Muscle of leg (tissue), 11 donors: Measurements from ENCODE around the gene SYTL4. TPM values are rescaled to one million over a fixed set of nuclear protein-coding genes. Genes with fewer than 3 reads are reported as not detected.
"Not testable (repeated sequence)": the region's sequence is repeated elsewhere in the genome, so short reads cannot be mapped to it uniquely, and the experiment has no call there.

ENCODE experiments used
- DNase-seq: peaks from one replicate; pipeline ENCODE4 v3.0.0; 2013
- H3K27ac ChIP-seq: one replicate; pipeline ENCODE4 v1.5.1; 2013; ENCODE audit warnings: mild to moderate bottlenecking, low read length, control low read depth
- H3K27me3 ChIP-seq: one replicate; pipeline ENCODE4 v1.6.1; 2013; ENCODE audit warnings: low read length; ENCODE audit not compliant: control insufficient read depth, insufficient read depth
- H3K36me3 ChIP-seq: one replicate; pipeline ENCODE4 v1.6.1; 2013; ENCODE audit warnings: low read length; ENCODE audit not compliant: control insufficient read depth, insufficient read depth
- H3K4me1 ChIP-seq: one replicate; pipeline ENCODE4 v1.6.1; 2013; ENCODE audit warnings: low read length; ENCODE audit not compliant: control insufficient read depth, insufficient read depth
- H3K4me3 ChIP-seq: one replicate; pipeline ENCODE4 v1.5.1; 2013; ENCODE audit warnings: low read length, control low read depth
- H3K9me3 ChIP-seq: replicated peaks from 2 replicates; pipeline ENCODE4 v1.6.1; 2013; ENCODE audit warnings: low read depth, low read length; ENCODE audit not compliant: control insufficient read depth
- WGBS: methylation state at CpG from one replicate; pipeline ENCODE4 v1.1.5; 2013; ENCODE audit warnings: missing lambda C conversion rate; ENCODE audit not compliant: insufficient coverage; 5-methylcytosine and 5-hydroxymethylcytosine counted together
- polyA plus RNA-seq, 8 donors: library from polyadenylated mRNA; unstranded; fragments of 120-200 nt; gene quantifications; one replicate each; pipeline versions ENCODE4 v1.2.1 to v1.2.3, GENCODE V29; 2013; ENCODE audit warnings: inconsistent platforms in 1 of 8, low replicate concordance in 1 of 8; ENCODE audit not compliant: insufficient read length in 8 of 8, insufficient read depth in 1 of 8
- total RNA-seq: library from RNA; stranded (reverse); fragments of 120-200 nt; gene quantifications from one replicate; pipeline ENCODE4 v1.2.4, GENCODE V29; 2013

Gene SYTL4
- total and polyA plus RNA-seq, 9 donors: 3.0 to 10.0 (median 7.2) TPM

DNA sequence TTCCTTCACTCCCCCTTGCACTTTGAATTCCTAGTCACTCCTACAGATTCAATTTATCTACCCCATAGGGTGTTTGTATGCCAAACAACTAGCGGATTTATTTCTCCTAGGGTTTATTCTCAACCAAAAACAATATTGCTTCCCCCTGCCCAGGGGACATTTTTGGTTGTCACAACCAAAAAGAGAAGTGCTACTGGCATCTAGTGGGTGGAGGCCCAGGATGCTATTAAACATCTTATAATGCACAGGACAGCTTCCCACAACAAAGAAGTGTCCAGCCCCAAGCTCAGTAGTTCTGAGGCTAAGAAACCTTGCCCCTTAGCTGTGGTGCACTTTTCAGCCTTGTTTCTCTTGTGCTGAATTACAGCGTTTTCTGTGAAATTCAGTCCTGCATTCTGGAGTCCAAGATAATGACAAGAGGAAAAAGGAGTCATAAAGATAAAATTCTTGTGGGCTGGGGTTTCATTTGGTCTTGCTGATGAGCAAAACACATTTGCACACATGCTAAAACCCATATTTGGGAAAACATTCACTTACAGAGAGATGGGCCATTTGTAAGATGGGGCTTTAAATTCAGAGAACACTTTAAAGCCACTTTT lies 11.2 kb upstream of the SYTL4 start:
- Histone ChIP-seq H3K27ac (no peak overlapping the region), H3K27me3 (peaks cover 7% of the 10 kb centered on the region), H3K4me1 (no peaks in the 10 kb centered on the region), H3K36me3 (no peaks in the 10 kb centered on the region), H3K9me3 (no peaks in the 10 kb centered on the region), H3K4me3 (no peak overlapping the region)
- DNase-seq: no peak
- WGBS: no CpG with 5 or more reads among the region's 2 CpGs

DNA sequence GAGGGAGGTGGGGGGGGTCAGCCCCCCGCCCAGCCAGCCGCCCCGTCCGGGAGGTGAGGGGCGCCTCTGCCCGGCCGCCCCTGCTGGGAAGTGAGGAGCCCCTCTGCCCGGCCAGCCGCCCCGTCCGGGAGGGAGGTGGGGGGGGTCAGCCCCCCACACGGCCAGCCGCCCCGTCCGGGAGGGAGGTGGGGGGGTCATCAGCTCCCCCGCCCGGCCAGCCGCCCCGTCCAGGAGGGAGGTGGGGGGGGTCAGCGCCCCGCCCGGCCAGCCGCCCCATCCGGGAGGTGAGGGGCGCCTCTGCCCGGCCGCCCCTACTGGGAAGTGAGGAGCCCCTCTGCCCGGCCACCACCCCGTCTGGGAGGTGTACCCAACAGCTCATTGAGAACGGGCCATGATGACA lies 7.9 kb downstream of the SYTL4 start:
- 100% methylated on average over 3 of the region's 30 CpGs for WGBS

DNA sequence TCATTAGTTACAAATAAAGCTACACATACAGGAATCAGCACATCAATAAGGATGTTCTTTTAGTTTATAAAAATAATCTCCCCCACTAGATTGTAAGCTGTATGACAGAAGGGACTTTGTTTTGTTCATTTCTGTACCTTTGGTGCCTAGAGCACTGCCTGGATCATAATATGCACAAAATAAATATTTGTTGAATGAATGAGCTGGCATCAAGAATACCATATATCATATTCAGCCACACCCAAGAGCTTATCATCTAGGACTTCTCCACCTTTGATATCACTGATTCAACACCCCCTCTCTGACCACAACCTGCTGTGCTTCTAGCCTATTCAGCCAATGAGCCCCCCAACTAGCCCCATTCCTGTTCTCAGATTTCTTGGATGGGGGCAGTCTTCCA lies 10.6 kb downstream of the SYTL4 start:
- H3K36me3 ChIP-seq: no peaks in the 10 kb centered on the region
- H3K4me1 ChIP-seq: no peaks in the 10 kb centered on the region
- no peaks in the 10 kb centered on the region for H3K9me3 ChIP-seq
- H3K27me3 ChIP-seq: peaks cover 6% of the 10 kb centered on the region
- DNase-seq: no peak
- no peak overlapping the region for H3K27ac ChIP-seq
- no peak overlapping the region for H3K4me3 ChIP-seq

More for the DNA sequence above, 7.9 kb downstream of the SYTL4 start:
- not testable (repeated sequence) for H3K27ac ChIP-seq, H3K9me3 ChIP-seq, H3K36me3 ChIP-seq, H3K27me3 ChIP-seq, DNase-seq, H3K4me1 ChIP-seq, H3K4me3 ChIP-seq

DNA sequence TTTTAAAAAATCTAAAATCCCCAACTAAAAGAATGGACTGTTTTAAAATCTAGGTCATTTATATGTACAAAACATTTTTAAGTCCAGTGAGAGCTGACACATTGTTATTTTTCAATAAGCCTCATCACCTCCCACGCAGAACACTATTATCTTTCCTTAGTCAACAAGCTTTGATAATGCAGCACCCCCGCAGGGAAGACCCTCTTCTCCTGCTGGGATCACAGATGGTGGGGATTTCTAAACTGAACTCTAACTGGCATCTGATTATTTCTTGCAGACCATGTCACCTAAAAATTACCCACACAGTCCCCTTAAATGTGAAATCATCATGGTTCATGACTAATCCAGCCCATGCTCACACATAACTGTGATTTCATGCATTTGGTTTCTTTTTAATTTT lies 11.6 kb downstream of the SYTL4 start:
- Histone ChIP-seq H3K36me3 (no peaks in the 10 kb centered on the region), H3K4me1 (no peaks in the 10 kb centered on the region), H3K9me3 (no peaks in the 10 kb centered on the region), H3K27me3 (peaks cover 8% of the 10 kb centered on the region), H3K4me3 (no peak overlapping the region), H3K27ac (no peak overlapping the region)
- peak; percentile 2 for DNase-seq
- no CpG with 5 or more reads among the region's 2 CpGs for WGBS

DNA sequence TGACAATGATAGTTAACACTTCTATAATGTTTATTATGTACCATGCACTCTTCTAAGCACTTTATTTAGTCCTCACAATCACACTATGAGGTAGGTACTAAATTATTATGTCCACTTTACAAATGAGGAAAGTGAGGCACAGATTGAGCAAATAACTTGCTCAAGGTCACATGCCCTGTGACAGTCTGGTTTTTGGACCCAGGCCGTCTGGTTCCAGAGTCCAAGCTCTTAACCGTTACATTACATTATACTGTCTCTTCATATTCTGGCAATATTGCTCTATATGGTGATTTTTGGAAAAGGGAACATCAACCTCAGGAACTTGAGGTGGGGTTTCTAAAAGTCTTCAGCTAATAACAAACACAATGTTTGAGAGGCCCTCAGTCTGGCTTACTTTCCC lies 12.8 kb downstream of the SYTL4 start:
- Histone ChIP-seq H3K27ac (no peak overlapping the region), H3K27me3 (peaks cover 10% of the 10 kb centered on the region), H3K4me3 (no peak overlapping the region), H3K36me3 (no peaks in the 10 kb centered on the region), H3K9me3 (no peaks in the 10 kb centered on the region), H3K4me1 (no peaks in the 10 kb centered on the region)
- DNase-seq: no peak
- WGBS: no CpG with 5 or more reads among the region's 2 CpGs

DNA sequence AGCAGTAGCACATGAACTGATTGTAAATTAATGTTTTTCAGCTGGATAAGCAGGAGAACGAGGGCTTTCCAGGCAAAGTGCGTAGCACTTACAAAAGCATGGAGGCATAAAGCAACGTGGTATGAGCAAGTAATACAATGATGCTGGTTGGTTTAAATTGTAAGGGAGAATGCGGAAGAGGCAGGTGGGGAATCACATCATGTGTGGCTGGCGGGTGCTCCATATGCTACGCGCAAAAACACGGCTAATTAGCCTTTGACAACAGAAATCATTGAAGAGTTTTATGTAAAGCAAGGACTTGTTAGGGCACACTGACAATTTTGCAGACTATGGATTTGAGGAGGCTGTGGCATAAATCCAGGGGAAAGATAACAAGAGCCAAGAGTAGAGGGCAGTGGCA lies 14.6 kb downstream of the SYTL4 start:
- Histone ChIP-seq H3K4me1 (no peaks in the 10 kb centered on the region), H3K4me3 (no peak overlapping the region), H3K27ac (no peak overlapping the region), H3K9me3 (no peaks in the 10 kb centered on the region), H3K36me3 (no peaks in the 10 kb centered on the region), H3K27me3 (peaks cover 10% of the 10 kb centered on the region)
- no peak for DNase-seq
- 76% methylated on average over 8 of the region's 8 CpGs for WGBS

DNA sequence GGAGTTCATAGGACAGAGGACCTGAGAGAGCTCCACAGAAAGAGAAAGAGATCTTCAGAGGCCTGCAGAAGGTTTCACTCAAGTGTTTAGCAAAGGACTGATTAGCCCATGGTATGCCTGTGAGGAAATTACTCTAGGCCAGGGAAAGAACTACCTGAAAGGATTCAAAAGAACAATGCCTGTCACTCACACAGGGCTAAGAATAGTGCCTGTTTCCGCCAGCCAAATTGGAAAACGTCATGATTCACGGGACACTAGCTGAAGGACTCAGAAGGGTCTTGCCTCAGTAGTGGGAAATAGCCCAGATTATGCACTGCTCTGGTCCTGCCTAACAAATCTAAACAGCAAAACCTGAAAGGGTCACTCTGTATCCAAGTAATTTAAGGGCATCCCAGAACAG lies 21.1 kb downstream of the SYTL4 start:
- H3K27me3 ChIP-seq: peaks cover 2% of the 10 kb centered on the region

DNA sequence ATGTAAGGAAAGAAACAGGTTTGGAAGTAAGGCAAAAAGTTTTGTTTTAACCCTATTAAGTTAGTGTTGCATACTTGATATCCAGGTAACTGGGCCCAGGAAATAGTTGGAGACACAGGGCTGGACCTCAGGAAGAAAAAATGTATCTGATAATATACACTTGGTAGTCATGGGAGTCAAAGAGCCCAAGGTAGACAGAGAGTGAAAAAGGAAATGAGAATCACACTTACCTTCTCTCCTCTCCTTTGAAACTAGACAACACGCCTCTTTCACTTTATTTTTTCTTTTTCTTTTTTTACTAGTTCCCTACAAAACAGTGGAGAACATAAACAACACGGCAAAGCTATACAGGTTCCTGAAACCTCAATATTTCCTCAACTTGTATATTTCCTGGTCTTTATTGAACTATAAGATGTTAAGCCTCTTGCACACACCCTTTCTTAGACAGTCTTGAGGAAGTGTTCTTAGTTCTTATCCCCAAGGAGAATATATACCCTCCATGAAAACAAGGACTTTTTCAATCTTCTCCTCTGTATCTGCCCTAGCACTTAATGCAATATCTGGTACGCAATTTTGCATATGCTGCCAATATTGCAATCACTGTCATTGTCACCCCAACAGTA lies 27.2 kb downstream of the SYTL4 start:
- Histone ChIP-seq H3K27me3 (peaks cover 9% of the 10 kb centered on the region), H3K36me3 (no peaks in the 10 kb centered on the region), H3K9me3 (no peaks in the 10 kb centered on the region), H3K4me1 (no peaks in the 10 kb centered on the region), H3K27ac (no peak overlapping the region), H3K4me3 (no peak overlapping the region)
- no peak for DNase-seq
- WGBS: no CpG with 5 or more reads among the region's 3 CpGs

More for the DNA sequence above, 21.1 kb downstream of the SYTL4 start:
- 69% methylated on average over 3 of the region's 3 CpGs for WGBS
- Histone ChIP-seq H3K36me3 (no peaks in the 10 kb centered on the region), H3K27ac (no peak overlapping the region), H3K4me1 (no peaks in the 10 kb centered on the region), H3K4me3 (no peak overlapping the region), H3K9me3 (no peaks in the 10 kb centered on the region)
- DNase-seq: no peak

DNA sequence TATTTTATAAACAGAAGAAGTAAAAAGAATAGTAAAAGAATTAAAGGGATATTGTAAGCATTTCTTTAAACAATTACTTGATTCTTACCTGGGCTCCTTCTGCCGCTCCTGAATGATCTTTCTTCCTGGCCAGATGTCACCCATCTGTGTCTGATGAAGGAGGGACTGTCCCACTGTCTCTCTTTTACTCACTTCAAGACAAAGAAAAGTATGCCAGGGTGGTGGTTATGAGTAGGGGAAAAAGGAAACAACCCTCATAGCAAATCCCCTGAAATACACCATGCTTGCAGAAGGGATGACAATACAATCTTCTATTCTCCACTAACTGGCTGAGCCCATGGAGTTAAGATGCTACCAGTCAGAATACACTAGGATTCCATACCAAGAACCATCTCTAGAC lies 31.1 kb downstream of the SYTL4 start:
- no peak for DNase-seq
- H3K4me1 ChIP-seq: no peaks in the 10 kb centered on the region
- no peak overlapping the region for H3K4me3 ChIP-seq
- no peaks in the 10 kb centered on the region for H3K36me3 ChIP-seq
- no CpG with 5 or more reads among the region's 1 CpG for WGBS
- peaks cover 9% of the 10 kb centered on the region for H3K27me3 ChIP-seq
- H3K9me3 ChIP-seq: no peaks in the 10 kb centered on the region
- no peak overlapping the region for H3K27ac ChIP-seq

DNA sequence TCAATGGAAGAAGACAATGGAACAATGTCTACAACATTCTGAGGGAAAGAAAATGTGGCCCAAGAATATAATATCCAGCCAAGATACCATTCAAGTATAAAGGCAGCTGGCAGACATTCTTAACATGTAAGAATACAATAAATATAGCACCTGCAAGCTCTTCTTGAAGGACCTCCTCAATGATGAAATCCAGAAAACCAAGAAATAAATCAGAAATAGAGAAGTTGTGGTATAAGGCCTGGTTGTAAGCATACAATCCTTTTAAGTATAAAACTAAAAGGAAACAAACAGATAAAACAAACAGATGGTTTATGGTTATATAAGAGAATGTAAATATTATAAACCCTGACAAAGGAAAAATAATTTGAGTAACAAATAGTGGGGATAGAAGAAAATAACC lies 33.4 kb downstream of the SYTL4 start:
- DNase-seq: no peak
- Histone ChIP-seq H3K27me3 (peaks cover 9% of the 10 kb centered on the region), H3K9me3 (no peaks in the 10 kb centered on the region), H3K4me3 (no peak overlapping the region), H3K4me1 (no peaks in the 10 kb centered on the region), H3K27ac (no peak overlapping the region), H3K36me3 (no peaks in the 10 kb centered on the region)
